ENCODE data around the gene PKN2.
"Not testable (repeated sequence)": the region's sequence is repeated elsewhere in the genome, so short reads cannot be mapped to it uniquely, and the experiment has no call there.

- not testable (repeated sequence) for TF ChIP-seq CTCF (conservative IDR thresholded peaks at IDR 0.05 in 1 of 2, IDR thresholded peaks at IDR 0.05 in 1 of 2; ENCODE audit: low read depth in 1 of 2, low read length in 2 of 2); EZH2 (IDR thresholded peaks at IDR 0.05; ENCODE audit: low read length, missing control alignments)
Measured at GRCh38 chr1:88701793-88702192, 17.7 kb downstream of the PKN2 start.

Measured in fibroblast of lung (primary cell).